Measurements from ENCODE around the gene EPO.
"Not testable (repeated sequence)": the region's sequence is repeated elsewhere in the genome, so short reads cannot be mapped to it uniquely, and the experiment has no call there.

Gene EPO

DNA sequence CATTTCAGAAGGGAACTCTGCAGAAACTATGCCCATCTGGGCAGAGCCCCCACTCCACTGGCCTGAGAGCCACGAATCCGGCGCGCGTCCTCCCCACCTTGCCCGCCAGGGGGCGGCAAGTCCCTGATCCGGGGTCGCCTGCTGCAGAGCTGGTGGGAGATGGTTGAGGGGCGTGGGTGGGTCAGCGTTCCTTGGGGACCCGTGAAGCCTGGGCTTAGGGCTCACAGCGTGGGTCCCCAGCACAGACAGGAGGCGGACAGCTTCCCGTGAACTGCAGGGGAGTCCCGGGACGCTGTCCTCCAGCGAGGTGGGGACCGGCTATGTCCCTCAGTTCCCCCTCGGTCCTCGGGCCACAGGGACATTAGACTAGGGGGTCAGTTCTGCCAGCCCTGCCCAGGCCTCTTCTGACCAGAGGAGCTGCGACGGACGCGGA, 14.9 kb upstream of the EPO start:
- peak; percentile 67 for ATAC-seq
- DNase-seq: peak; percentile 92

DNA sequence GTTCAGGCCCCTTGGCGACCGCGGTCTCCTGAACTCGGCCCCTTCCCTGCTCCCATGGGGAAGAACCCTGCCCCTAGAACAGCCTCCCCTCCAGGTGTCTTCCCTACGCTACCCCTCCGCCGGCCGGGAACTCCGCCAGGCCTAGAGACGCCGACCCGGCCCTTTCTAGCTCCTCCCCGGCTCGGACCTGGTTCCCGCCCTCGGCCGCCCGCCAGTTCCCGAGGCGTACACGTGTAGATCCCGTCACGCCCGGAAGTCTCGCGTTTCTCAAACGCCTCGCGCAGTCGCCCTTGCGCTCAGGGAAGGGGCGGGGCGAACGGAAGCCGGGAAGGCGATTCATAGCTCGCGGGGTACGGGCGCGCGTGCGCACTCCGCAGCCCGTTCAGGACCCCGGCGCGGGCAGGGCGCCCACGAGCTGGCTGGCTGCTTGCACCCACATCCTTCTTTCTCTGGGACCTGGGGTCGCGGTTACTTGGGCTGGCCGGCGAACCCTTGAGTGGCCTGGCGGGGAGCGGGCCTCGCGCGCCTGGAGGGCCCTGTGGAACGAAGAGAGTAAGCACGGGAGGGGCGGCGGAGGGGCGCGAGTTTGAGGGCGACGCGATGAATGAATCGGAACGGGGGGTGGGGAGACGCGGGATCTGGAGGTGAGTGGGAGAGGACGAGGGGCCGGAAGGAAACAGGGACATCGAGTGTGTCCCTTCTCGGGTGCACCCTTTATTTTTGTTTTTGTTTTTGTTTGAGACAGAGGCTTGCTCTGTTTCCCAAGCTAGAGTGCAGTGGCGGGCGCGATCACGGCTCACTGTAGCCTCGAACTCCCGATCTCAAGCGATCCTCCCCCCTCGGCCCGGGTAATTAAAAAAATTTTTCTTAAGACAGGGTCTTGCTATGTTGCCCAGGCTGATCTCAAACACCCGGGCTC, 14.3 kb upstream of the EPO start, which contains the start of gene POP7:
Gene POP7 (plus strand): TSS at position 369 of the 919 bp plus-strand sequence. CDS start 710 bp downstream, outside the sequence.
- peak; percentile 100 for DNase-seq
- peak; percentile 98 for ATAC-seq

DNA sequence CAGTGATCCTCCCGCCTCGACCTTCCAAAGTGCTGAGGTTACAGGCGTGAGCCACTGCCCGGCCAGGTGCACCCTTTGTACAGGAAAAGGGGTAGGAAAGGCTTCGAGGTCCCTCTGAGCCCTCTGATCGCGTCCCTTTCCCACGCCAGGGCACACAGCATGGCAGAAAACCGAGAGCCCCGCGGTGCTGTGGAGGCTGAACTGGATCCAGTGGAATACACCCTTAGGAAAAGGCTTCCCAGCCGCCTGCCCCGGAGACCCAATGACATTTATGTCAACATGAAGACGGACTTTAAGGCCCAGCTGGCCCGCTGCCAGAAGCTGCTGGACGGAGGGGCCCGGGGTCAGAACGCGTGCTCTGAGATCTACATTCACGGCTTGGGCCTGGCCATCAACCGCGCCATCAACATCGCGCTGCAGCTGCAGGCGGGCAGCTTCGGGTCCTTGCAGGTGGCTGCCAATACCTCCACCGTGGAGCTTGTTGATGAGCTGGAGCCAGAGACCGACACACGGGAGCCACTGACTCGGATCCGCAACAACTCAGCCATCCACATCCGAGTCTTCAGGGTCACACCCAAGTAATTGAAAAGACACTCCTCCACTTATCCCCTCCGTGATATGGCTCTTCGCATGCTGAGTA, 13.5 kb upstream of the EPO start:
- ATAC-seq (no peak), DNase-seq (no peak)

DNA sequence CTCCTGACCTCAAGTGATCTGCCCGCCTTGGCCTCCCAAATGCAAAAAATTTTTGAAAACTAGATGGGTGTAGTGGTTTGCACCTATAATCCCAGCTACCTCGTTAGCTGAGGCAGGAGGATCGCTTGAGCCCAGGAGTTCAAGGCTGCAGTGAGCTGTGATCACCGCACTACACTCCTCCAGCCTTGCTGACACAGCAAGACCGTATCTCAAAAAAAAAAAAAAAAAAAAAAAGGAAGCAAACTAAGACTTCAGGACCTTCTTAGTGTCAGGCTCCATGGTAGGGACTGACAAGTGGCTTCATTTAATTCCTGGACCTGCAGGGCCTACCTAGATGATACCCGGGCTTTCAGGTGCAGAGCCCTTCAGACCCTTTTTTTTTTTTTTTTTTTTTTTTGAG, 11.9 kb upstream of the EPO start:
- DNase-seq (no peak), ATAC-seq (no peak)

DNA sequence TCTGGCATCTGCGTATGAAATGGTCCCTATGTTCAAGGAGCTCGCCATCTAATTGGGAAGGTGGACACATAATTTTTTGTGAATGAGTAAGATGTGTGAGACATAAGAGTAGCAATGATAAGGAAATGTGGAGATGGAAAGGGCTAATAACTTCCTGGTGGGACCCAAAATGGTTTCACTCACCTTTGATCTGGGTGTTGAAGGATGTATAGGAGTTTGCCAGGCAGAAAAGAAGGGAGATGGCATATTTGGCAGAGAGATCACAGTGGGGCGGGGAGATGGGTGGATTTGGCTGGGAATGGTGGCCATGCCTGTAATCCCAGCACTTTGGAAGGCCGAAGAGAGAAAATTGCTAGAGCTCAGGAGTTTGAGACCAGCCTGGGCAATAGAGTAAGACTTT, 9.8 kb upstream of the EPO start:
- DNase-seq: no peak

DNA sequence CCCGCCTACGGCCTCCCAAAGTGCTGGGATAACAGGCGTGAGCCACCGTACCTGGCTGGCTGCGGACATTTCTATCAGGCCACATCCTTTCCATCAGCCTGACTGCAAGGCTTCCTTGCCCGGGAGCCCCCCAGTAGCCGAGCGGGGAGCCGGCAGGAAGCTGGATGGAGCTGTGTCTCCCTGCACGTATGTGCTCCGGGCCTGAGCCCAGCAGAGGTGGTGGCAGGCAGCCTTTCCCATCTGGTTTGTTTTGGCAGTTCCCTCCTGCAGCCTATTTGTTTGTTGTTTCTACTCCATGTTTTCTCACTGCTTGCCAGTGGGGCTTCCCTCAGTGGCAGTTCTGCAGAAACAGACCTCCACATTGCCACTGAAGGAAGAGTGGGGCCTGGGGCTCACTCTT, 8.9 kb upstream of the EPO start:
- no peak for ATAC-seq
- no peak for DNase-seq

More for the DNA sequence above, 9.8 kb upstream of the EPO start:
- ATAC-seq: no peak

DNA sequence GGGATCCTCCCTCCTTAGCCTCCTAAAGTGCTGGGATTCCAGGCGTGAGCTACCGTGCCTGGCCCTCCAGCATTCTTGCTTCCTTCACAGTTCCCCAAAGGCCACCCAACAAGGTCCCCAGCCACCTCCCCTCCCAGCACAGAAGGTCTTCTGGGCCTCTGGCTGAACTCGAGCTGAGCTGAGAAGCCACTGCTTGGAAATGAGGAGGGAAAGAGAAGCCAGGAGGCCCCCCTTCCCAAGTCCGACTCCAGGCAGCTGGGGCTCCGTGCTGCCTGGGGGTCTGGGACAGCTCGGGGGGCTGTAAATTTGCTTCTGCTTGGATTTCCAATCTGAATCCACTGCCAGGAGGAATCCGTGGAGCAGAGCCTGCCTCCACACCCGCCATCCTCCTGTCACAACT, 5.5 kb upstream of the EPO start:
- no peak for ATAC-seq
- no peak for DNase-seq

DNA sequence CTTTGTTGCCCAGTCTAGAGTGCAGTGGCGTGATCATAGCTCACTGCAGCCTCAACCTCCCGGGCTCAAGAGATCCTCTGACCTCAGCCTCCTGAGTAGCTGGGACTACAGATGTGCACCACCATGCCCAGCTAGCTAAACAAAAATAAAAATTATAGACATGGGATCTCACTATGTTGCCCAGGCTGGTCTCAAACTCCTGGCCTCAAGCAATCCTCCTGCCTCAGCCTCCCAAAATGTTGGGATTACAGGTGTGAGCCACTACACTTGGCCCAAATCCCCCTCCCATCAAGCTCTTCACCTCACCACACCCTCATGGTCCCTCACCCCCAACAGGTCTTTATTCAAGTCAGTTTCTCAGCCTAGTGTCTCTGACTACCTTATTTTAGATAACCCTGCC, 3.2 kb upstream of the EPO start:
- not testable (repeated sequence) for DNase-seq, ATAC-seq

DNA sequence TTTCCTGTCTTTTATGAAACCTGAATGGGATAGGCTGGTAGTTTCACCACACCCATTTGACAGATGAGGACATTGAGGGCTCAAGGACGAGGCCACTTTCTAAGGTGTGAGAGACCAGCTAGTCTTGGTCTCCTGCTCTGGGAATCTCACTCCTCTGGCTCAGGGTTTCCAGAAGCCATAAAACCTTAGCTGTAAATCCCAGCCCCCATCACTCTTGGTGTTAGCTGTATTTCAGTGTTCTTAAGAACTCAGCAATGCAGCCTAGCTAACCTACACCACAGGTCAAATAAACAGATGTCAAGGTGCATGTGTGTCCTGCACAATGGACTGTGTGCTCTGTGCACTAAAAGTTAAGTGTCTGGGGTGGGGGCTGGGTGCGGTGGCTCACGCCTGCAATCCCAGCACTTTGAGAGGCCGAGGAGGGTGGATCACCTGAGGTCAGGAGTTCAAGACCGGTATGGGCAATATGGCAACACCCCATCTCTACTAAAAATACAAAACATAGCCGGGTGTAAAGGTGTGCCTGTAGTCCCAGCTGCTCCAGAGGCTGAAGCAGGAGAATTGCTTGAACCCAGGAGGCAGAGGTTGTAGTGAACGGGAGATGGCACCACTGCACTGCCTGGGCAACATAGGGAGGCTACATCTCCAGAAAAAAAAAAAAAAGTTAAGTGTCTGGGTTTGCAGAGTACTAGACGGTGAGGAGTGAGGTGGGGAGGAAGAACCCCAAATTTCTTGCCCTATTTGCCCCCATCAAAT, 567 bp upstream of the EPO start:
- DNase-seq (no peak), ATAC-seq (no peak)

DNA sequence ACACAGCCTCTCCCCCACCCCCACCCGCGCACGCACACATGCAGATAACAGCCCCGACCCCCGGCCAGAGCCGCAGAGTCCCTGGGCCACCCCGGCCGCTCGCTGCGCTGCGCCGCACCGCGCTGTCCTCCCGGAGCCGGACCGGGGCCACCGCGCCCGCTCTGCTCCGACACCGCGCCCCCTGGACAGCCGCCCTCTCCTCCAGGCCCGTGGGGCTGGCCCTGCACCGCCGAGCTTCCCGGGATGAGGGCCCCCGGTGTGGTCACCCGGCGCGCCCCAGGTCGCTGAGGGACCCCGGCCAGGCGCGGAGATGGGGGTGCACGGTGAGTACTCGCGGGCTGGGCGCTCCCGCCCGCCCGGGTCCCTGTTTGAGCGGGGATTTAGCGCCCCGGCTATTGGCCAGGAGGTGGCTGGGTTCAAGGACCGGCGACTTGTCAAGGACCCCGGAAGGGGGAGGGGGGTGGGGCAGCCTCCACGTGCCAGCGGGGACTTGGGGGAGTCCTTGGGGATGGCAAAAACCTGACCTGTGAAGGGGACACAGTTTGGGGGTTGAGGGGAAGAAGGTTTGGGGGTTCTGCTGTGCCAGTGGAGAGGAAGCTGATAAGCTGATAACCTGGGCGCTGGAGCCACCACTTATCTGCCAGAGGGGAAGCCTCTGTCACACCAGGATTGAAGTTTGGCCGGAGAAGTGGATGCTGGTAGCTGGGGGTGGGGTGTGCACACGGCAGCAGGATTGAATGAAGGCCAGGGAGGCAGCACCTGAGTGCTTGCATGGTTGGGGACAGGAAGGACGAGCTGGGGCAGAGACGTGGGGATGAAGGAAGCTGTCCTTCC, 620 bp downstream of the EPO start:
- ATAC-seq (no peak), DNase-seq (no peak)

DNA sequence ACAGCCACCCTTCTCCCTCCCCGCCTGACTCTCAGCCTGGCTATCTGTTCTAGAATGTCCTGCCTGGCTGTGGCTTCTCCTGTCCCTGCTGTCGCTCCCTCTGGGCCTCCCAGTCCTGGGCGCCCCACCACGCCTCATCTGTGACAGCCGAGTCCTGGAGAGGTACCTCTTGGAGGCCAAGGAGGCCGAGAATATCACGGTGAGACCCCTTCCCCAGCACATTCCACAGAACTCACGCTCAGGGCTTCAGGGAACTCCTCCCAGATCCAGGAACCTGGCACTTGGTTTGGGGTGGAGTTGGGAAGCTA, 1.2 kb downstream of the EPO start:
- DNase-seq (no peak), ATAC-seq (no peak)

DNA sequence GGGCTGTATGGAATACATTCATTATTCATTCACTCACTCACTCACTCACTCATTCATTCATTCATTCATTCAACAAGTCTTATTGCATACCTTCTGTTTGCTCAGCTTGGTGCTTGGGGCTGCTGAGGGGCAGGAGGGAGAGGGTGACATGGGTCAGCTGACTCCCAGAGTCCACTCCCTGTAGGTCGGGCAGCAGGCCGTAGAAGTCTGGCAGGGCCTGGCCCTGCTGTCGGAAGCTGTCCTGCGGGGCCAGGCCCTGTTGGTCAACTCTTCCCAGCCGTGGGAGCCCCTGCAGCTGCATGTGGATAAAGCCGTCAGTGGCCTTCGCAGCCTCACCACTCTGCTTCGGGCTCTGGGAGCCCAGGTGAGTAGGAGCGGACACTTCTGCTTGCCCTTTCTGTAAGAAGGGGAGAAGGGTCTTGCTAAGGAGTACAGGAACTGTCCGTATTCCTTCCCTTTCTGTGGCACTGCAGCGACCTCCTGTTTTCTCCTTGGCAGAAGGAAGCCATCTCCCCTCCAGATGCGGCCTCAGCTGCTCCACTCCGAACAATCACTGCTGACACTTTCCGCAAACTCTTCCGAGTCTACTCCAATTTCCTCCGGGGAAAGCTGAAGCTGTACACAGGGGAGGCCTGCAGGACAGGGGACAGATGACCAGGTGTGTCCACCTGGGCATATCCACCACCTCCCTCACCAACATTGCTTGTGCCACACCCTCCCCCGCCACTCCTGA, 2.4 kb downstream of the EPO start:
- ATAC-seq (no peak), DNase-seq (no peak)

DNA sequence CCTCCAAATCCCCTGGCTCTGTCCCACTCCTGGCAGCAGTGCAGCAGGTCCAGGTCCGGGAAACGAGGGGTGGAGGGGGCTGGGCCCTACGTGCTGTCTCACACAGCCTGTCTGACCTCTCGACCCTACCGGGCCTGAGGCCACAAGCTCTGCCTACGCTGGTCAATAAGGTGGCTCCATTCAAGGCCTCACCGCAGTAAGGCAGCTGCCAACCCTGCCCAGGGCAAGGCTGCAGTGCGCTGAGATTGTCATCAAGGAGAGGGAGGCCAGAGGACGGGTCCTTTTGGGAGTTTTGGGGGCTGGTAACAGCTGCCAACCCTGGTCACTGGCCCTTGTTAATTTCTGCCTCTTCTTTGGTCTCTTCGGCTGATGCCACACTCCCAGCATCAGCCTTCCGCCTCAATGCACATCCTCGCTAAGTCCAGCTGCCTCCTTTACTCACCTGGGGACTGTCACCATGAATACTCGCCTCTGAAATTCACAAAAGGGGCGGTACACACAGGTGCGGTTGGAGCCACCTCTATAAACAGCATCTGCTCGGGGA, 3.5 kb downstream of the EPO start:
- DNase-seq (no peak), ATAC-seq (no peak)

DNA sequence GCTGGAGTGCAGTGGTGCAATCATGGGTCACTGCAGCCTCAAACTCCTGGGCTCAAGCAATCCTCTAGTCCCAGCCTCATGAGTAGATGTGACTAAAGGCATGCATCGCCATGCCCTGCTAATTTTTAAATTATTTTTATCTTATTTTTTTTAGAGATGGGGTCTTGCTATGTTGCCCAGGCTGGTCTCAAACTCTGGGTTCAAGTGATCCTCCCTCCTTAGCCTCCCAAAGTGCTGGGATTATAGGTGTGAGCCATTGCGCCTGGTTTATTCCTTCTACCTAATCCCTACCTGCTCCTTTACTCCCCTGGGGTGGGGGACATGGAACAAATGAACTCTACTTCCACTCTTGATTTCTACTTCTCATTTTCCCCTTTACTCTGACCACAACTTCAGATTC, 4.1 kb downstream of the EPO start:
- ATAC-seq, DNase-seq: not testable (repeated sequence)

DNA sequence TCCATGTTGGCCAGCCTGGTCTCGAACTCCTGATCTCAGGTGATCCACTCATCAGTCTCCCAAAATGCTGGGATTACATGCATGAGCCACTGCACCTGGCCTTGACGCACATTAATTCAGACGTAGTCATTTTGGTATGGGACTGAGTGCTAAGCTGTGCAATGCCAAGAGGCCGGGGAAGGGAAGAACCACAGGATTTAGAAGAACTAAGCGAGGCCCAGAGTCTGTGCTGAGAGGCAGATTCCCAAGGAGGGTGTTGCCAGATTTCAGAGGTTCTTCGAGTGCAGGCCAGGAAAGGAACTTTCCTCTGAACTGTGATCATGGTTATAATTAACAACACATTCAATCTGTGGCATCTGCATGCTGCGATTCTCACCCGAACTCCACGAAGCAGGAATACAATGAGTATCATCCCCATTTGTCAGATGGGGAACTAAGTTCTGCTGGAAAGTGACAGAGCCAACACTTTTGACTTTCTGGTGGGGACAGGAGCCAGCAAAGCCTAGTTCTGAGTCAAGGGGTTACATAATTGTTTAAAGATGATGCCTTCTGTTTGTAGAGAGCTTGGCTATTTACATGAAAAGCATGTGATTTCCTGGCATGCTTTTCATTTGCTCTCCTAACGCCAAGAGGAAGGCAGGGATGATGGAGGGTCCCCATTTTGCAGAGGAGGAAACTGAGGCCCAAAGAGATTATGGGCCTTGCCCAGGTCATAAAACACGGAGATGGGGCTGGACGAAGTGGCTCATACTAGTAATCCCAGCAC, 6.9 kb downstream of the EPO start:
- no peak for DNase-seq
- no peak for ATAC-seq

DNA sequence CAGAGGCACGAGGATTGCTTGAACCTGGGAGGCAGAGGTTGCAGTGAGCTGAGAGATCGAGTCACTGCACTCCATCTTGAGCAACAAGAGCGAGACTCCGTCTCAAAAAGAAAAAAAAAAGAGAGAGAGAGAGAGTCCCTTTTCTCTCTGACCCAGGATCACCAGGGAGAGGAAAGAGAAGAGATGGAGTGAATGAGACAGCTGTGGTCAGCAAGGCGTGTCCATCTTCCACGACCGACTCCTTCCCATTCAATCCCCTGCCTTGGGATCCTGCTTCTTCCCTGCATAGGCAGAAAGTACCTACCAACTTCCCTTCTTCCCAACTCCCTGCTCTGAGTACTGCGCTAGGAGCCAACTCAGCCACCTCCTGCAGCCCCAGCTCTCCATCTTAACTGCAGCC, 7.9 kb downstream of the EPO start:
- ATAC-seq (no peak), DNase-seq (no peak)

DNA sequence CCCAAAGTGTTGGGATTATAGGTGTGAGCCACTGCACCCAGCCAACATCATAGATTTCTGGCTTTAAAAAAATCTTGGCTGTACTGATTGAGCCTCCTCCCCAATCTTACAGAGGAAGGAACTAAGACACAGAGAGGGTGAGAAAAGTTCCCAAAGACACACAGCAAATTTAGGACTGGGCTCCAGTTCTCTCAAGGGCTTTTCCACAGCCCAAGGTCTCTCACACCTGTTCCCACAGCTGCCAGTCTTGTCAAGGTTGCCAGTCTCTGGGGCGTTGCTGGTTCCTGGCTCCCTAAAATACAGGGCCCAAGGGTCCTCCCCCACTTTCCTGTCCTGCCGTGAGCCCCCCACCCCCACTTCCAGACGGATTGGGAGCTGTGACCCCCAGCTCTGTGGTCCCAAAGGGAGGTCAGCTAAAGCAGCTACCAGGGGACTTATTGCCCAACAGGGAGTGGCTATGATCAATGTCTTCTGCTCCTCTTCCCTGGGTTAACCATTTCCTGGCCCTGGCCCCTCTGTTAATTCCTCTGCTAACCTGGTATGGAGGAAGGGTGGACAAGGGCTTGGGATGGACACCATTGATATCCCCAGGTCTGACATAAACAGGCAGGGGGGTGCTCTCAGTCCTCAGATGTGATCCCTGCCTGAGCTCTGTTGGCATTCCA, 10.0 kb downstream of the EPO start:
- ATAC-seq: no peak
- no peak for DNase-seq

DNA sequence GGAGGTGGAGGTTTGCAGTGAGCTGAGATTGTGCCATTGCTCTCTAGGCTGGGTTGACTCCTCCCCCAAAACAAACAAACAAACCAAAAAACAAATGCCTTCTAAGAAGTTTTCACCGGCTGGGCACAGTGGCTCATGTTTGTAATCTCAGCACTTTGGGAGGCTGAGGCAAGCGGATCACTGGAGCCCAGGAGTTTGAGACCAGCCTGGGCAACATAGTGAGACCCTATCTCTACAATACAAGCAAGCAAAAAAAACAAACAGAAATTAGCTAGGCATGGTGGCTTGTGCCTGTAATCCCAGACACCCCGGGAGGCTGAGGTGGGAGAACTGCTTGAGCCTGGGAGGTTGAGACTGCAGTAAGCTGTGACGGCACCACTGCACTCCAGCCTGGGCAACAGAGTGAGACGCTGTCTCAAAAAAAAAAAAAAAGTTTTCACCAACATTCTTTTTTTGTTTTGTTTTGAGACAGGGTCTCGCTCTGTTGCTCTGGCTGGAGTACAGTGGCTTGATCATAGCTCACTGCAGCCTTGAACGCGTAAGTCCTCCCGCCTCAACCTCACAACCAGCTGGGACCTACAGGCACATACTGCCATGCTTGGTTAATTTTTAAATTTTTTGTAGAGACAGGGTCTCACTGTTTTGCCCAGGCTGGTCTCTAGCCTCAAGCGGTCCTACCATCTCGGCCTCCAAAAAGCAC, 11.8 kb downstream of the EPO start:
- DNase-seq: no peak
- no peak for ATAC-seq

DNA sequence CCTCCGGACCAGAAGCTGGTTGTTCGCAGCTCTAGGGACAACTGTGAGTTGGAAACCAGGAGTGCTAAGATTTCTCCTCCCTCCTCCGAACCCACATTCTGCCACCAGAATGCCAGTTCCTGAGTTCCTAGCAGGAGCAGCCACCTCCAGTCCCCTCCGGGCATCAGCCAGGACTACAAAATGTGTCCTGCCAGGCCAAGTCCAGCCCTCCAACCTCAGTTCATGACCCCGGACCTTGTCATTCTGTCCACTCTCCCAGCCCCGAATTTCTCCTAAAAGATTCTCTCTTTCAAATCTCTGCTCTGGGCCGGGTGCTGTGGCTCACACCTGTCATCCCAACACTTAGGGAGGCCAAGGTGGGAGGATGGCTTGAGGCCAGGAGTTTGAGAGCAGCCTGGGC, 15.5 kb downstream of the EPO start:
- DNase-seq (no peak), ATAC-seq (no peak)

Measured in stimulated activated naive CD8-positive, alpha-beta T cell treated with anti-CD3 and anti-CD28 coated beads, Interleukin-15, Interleukin-2, amounts not matched to agents 100 U/mL and 50 U/mL, for 24 hours (primary cell).